Subcutaneous adipose tissue (tissue), 4 donors: Measurements from ENCODE around the gene SCYGR1. TPM values are rescaled to one million over a fixed set of nuclear protein-coding genes. Genes with fewer than 3 reads are reported as not detected.

Experiments used
- total RNA-seq, 4 donors: library from RNA; depleted of rRNA; stranded (reverse); fragments of >200 nt; gene quantifications; one replicate each; pipeline ENCODE4 v1.1.0, GENCODE V29; 2016
- TF ChIP-seq, protein P1 (sequence below): fragments of 450-650 bp; IDR thresholded peaks from one replicate; pipeline ENCODE4 v1.5.1; 2016; ENCODE audit warnings: low read depth, mild to moderate bottlenecking, control low read depth, antibody characterized with exemption, moderate library complexity

Gene SCYGR1
- total RNA-seq, 4 donors from 2014 or later = not detected

DNA sequence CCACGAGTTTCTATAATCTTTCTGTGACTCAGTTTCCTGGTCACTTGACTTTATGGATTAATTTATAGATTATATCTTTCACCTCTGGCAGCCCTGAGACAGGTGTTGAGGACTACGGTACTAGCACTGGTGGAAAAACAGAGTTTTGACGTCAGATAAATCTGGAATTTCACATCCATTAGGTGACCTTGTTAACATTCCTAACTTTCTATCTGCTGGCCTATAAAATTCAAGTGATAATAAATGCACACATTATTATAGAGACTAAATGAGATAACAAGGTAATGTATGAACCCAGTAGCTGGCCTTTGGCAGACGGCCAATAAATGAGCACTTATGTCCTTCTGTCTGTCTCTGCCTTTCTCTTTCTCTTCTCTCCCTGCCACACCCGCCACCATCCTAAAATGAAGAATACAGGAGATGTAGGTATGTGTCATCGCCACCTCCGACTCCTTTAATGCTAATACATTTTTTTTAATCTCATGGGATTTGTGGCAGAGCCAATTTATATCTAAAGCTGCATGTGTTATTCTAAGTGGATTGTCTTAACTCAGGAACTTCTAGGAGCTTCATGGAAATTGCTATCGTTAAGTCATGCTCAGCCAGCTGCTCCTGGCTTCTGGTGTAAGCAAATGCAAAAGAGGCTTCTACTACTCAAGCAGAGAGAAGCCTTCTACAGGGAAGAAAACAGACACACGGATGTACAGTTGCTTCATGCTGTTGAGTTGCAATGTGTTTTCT lies 10.9 kb downstream of the SCYGR1 start:
- TF ChIP-seq, protein P1, sequence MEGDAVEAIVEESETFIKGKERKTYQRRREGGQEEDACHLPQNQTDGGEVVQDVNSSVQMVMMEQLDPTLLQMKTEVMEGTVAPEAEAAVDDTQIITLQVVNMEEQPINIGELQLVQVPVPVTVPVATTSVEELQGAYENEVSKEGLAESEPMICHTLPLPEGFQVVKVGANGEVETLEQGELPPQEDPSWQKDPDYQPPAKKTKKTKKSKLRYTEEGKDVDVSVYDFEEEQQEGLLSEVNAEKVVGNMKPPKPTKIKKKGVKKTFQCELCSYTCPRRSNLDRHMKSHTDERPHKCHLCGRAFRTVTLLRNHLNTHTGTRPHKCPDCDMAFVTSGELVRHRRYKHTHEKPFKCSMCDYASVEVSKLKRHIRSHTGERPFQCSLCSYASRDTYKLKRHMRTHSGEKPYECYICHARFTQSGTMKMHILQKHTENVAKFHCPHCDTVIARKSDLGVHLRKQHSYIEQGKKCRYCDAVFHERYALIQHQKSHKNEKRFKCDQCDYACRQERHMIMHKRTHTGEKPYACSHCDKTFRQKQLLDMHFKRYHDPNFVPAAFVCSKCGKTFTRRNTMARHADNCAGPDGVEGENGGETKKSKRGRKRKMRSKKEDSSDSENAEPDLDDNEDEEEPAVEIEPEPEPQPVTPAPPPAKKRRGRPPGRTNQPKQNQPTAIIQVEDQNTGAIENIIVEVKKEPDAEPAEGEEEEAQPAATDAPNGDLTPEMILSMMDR = no peak

DNA sequence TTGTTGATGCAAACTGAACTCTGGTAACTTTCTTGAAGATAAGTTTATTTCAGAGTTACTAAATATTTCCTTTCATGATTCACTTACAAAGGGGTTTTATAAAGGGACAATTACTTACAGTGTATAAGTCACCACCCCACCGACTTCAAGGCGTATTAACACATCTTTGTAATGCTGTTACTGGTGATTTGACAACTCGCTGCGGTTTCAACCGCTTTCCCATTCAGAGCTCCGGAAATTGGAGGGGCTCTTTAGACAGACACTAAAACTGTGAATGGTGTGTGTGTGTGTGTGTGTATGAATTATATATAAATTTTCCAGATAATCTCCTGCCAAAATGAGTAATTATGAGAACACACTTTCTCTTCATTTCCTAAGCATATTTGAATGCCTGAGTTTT lies 13.6 kb downstream of the SCYGR1 start:
- TF ChIP-seq, protein P1 = no peak

DNA sequence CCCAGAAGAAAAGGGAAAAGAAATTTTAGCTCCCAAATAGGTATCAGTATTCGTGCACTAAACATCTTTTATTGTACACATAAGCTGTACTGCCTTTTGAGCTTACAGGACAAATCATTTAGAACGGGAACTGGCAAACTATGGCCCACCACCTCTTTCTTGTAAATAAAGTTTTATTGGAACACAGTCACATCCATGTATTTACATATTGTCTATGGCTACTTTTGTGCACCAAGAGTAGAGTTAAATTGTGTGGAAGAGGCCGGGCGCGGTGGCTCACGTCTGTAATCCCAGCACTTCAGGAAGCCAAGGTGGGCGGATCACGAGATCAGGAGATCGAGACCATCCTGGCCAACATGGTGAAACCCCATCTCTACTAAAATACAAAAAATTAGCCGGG lies 14.4 kb downstream of the SCYGR1 start:
- TF ChIP-seq, protein P1 = no peak

DNA sequence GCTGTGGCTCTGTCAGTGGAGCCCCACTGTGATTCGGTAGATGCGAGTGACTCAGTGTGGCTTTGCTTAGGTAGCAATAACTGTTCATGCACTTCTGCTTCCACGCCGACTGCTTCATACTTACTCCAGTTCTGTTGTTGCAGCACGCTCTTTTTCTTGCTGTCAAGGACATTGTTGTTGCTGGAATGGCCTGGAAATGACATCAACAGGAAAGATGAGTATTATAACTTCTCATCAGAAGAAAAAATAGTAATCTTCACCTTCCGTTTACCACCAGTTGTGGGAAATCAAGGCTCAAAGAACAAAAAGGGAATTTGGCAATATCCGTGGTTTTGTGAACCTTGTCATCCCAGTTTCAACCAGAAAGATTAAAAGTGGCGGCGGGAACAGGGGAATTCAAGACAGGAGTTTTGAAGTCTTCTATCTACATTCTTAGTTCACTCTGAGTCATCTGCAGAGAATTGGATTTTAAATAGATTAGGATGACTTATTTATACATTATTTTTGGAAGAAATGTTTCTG lies 16.9 kb downstream of the SCYGR1 start:
- TF ChIP-seq, protein P1 = no peak

DNA sequence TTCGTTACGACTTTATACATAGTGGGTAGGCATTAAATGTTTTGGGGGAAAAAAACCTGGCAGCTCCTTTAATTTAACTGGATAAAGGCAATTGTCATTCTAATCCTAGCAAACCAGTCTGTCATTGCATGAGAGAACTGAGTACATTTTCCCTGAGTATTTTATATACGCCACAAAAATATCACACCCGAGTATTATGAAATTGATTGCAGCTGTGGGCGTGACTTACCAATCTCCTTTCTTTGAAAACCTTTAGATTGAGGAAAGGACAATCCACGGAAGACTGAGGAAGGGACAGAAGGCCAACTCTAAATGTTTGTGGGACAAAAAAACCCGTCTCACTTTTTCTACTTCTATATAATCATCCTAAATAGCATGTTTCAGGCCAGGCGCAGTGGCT lies 17.7 kb downstream of the SCYGR1 start:
- TF ChIP-seq, protein P1 = no peak

DNA sequence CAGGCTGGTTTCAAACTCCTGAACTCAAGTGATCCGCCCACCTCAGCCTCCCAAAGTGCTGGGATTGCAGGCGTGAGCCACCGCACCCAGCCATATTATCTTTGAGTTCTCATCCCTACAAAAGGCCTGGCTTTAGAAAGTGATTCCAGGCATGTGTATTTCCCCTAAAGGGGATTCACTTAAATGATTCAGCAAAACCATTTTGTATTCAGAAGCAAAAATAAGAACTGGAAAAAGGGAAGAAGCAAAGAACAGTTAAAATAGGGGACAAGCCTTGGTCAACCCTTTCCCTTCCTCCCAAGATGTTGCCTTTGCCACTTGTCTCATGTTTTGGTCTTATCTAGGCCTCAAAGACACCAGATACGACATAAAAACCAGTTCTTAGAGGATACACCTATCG lies 19.2 kb downstream of the SCYGR1 start:
- TF ChIP-seq, protein P1 = no peak

DNA sequence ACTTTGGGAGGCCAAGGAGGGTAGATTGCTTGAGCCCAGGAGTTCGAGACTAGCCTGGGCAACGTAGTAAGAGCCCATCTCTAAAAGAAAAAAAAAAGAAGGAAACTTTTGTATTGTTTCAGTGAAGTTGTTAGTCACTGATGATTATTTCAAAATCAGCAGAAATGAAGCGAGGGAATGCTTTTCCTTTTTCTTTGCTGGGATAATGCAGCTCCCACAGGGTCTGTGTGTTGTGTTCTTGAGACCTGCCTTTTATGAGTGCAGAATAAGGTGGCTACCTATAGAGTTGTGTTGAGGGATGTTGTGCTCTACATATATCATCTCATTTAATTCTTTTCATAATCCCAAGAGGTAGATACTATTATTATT lies 20.3 kb downstream of the SCYGR1 start:
- TF ChIP-seq, protein P1 = no peak
